Measurements from ENCODE around the gene S100A16.

- TF ChIP-seq, protein P1, sequence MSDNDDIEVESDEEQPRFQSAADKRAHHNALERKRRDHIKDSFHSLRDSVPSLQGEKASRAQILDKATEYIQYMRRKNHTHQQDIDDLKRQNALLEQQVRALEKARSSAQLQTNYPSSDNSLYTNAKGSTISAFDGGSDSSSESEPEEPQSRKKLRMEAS (CRISPR knock-in tag; IDR thresholded peaks at IDR 0.05), result no peak
- TF ChIP-seq CTCF (IDR thresholded peaks at IDR 0.05) (no peak), FOXP1 (CRISPR knock-in tag; IDR thresholded peaks at IDR 0.05; ENCODE audit: borderline replicate concordance) (no peak)
These were observed 10.2 kb upstream of the S100A16 start for GRCh38 chr1:153623101-153623500.

Data from WTC11 (cell line).